ENCODE results near the gene CCM2L.

Gene CCM2L

DNA sequence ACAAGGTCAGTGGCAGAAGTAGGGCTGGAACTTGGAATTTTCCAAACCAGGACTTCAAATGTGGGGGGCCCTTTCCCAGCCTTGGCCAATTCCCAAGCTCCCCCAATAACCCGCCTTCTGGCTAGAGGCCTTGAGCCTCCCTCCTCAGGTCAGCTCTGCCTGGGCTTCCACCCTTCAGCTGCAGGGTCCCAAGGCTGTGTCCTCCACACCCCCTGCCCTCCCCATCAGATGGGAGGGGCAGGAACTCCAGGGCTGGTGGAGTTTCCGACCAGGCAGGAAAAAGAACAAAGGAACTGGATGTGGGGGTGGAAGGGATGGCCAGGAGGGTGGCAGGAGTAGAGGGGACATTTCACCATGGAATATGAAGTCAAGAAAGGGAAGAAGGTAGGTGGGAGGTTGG is at the start of gene CCM2L:
CCM2L (plus strand) TSS at position 338 of the 400 bp plus-strand sequence; CDS start at position 355, 17 bp downstream.
- DNase-seq: no peak

DNA sequence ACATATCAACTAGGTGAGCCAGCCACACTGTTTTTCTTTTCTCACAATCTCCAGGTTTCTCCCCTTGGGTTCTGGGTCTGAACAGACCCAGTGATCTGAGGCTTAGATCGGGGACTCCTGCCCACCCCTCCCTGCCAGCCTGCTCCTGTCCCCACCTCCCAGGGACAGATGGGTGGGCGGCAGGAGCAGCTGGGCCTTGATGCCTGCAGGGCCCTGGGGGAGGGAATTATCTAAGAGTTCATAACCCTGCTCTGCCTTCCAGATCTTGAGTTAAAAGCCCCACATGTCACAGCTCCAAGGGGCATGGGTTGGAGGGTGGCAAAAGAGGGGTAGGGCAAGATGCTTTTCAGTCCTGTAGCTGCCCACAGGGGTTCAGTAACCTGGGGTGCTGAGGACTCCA is 47.5 kb upstream of the CCM2L start:
- no peak for DNase-seq

DNA sequence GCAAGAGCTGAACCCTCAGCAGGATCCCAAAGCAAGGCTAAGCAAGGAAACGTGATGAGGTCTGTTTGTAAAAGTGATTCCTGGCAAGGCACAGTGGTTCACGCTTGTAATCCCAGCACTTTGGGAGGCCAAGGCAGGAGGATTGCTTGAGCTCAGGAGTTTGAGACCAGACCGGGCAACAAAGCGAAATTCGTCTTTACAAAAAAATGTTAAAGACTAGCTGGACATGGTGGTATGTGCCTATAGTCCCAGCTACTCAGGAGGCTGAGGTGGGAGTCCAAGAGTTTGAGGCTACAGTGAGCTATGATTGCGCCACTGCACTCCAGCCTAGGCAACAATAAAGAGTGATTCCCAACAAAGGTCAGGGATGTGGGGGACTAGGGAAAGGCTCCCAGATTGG is 46.3 kb upstream of the CCM2L start:
- DNase-seq: no peak

DNA sequence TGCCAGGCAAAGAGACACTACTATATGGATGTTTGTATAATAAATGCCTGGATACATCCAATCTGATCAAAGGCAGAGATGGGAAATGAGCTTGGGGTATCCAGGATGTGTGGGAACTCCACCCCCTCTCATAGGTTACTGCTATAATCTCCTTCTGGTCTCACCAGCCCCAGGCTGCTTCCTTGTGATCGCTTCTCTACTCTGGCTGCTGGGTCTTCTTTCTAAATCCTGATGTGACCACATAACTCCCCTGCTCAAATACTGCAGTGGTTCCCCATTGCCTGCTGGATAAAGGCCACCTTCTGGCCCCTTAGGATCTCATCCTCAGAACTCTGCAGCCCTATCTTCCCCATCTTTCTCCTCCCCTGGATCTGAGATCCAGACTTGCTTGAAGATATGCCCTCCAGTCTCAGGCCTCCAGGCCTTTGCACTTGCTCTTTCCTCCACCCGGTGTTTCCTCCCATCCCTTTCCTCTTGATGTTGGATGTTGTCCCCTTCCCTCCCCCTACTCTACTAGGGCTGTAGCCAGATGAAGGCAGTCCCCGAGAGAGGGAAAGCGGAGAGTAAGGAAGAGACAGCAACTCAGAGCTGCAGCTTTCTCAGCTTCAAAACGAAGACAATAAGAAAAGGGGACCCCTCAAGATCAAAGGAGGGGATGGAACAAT is 43.1 kb upstream of the CCM2L start:
- no peak for DNase-seq

DNA sequence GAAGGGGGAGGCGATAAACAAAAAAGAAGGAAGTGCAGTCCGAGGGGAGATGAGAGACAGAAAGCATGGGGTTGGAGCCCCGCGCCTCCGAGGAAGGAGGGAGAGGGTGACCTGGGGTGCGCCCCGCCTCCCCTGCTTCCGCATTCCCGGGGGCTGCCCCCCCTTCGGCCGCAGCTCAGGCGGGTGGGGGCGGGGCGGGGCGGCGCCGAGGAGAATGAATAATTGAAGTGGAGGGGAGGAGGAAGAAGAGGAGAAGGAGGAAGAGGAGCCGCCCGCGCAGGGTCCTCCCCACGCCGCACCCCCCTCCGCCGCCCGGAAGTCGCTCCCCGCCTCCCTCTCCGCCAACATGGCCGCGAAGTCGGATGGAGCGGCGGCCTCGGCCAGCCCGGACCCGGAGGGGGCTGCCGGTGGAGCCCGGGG is 42.4 kb upstream of the CCM2L start, which contains the start of gene XKR7:
XKR7 (plus strand) TSS at position 322 of the 420 bp plus-strand sequence; CDS start at position 347, 25 bp downstream.
- no peak for DNase-seq

DNA sequence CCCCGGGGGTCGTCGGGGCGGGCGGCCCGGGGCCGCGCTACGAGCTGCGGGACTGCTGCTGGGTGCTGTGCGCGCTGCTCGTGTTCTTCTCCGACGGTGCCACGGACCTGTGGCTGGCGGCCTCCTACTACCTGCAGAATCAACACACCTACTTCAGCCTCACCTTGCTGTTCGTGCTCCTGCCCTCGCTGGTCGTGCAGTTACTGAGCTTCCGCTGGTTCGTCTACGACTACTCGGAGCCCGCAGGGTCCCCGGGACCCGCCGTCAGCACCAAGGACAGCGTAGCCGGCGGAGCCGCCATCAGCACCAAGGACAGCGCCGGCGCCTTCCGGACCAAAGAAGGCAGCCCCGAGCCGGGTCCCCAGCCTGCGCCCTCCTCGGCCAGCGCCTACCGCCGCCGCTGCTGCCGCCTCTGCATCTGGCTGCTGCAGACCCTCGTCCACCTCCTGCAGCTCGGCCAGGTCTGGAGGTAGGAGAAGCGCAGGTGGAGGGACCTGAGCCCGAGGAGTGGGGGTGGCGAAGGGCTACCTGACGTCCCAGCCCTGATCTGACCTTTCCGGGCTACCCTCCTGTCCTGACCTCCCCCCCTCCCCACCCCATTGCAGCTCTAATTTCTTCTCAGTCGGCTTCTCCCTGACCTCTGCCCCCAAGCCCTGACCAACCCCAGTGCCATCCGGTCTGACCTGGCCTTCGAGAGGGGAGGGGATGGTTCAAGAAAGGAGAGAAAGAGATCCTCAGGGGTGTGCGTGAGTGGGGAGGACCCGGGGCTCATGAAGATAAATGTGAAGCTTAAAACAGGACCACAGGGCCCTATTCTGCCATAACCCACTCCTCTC is 41.7 kb upstream of the CCM2L start:
- peak; percentile 38 for DNase-seq

DNA sequence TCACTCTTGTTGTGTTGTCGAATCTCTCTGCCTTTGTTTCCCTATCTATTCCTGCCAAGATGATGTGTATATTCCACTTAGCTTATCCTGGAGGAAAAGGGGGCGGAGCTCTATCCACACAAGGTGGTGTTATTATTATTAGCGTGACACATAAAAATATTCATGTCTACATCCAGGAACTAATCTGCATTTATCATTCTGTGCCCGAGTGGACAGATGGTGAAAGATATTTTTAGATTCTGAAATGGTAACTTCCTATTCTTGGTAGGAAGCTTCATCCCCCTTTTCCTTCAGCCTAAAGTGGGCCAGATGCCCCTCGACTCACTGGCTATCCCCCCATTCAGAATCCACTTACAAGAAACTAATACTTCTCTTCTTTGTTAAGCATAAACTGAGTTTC is 40.2 kb upstream of the CCM2L start:
- no peak for DNase-seq

DNA sequence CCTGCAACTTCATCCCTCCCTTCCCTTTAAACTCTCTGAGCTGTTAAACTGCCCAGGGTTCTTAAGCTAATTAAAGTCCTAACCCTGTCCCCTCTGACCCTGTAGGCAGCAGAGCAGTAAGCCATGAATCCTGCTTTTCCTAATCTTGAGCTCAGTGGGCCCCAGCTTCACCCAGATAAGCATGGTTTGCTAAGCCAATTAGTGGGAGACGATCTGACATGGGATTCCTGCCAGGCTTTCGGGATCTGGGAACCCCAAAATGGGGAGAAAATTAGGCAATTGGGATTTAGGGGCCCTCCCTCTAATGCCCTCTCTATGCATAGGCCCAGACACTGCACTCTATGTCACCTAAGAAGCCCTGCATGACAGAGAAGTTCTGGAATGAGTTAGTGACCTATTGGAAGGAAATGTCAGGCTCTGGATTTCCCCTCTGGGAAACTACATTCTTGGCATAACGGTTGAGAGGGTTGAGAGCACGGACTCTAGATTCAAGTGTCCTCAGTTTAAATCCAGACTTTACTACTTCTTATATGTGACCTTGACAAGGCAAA is 37.7 kb upstream of the CCM2L start:
- DNase-seq: peak; percentile 17

DNA sequence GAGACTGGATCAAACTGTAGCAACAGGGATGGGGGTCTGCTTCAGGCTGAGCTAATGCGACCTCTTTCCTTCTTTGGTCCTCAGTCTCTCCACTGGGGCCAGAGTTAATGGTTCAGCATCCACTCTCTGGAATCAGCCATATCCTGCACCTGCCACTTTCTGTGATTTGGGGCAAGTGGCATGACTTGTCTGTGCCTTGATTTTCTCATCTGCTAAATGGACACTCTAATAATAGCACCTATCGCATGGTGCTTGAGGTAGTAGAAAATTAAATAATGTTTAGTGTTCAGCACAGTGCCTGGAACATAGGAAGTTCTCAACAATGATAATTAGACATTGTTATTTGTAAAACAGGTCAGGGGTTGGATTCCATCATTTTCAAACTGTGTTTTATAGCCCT is 35.9 kb upstream of the CCM2L start:
- no peak for DNase-seq

DNA sequence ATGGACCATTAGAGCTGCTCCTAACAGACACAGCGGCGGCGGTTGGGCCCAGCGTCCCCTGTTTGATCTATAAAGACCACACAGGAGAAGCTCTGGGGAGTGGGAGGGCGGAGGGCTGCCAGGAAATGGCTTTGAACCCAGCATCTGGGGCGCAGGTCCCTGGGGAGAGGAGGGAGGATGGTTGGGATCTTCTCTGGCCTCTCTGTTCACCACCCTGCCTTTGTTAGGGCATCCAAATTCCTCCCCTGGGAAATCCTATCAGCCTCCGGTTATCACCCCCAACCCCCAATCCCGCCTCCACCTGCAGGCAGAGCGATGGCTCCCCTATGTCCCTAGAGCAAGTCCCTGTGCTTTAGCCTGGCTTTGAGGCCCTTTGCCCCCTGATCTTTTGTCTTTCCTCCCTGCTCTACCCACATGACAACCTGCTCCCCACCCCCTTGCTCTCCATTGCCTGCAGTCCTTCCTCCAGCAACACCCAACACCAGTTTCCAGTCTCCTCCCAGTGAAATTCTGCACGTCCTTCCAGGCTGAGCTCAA is 35.2 kb upstream of the CCM2L start:
- DNase-seq: no peak

DNA sequence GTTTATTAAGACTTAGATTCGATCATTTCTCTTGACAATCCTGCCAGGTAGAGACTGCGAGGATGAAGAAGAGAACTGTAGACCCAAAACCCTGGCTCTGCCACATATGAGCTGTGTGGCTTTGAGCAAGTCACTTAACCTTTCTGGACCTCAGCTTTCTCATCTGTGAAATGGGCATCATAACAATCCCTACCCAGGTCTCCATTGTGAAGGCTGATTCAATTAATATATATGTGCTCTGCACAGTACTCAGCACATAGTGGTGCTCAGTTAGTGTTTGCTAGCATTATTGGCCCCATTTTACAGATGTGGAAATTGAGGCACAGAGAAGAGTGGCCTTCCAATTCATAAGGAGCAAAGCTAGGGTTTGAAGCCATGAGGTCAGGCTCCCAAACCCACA is 34.4 kb upstream of the CCM2L start:
- no peak for DNase-seq

DNA sequence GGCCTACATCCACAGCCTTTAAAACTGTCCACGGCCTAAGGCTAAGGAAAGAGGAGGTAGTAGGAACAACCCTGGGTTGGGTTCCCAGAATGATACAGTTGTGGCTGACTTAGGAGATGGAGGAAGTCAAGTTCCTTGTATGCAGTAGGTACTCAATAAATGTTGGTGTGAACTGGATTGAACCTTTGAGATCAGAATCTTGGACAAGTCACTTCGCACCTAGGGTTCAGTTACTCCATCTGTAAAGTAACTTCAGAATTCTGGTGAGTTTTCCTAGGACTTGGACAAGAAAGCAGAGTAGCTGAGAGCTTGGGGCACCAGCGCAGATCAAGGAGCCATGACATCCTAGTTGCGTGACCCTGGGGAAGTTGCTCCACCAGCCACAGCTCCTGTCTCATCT is 33.2 kb upstream of the CCM2L start:
- DNase-seq: no peak

DNA sequence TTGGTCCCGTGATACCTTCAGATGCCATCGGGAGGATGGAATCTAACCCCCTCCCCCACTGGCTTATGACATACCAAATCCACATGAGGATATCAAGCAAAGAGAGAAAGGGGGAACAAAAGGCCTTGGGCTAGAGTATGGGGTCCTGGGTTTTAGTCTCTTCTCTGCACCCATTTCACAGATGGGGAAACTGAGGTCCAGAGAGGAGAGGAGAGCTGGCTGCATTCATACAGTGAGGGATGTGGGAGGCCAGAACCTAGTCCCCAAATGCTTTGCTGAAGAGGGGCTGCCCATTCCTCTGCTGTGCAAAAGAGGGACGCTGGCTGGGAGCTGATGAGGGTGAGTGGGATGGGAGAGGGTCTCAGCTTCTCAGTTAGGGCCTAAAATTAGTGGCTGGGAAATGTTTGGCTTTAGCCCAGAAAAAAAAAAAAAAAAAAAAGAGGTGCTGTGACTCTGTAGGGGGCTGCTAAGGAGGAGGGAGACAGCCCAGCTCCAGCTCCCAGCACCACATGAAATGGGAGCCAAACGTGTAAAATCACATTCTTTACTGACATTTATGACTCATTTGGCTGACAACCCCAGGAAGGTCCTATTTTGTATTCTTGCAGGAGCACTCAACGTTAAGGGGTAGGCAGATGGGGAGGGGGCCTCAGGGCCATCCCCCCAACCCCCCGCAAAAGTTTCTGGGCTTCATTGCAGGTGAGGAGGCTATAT is 30.4 kb upstream of the CCM2L start:
- no peak for DNase-seq

DNA sequence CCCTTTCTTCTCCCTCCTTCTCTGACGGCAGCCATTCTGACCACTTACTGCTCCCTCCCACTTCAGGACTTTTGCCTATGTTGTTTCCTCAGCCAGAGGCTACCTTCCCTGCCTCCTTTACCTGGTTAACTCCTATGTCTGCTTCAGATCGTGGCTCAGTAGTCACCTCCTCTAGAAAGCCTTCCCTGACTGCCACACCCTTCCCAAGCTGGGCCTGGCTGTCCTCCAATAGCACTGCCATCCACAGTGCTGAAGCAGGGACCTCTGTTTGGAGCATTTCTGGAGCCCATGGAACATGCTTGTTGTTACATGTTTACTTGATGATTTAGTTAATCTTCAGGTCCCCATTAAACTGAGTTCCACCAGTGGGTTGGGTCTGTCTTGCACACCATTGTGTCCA is 28.5 kb upstream of the CCM2L start:
- no peak for DNase-seq

DNA sequence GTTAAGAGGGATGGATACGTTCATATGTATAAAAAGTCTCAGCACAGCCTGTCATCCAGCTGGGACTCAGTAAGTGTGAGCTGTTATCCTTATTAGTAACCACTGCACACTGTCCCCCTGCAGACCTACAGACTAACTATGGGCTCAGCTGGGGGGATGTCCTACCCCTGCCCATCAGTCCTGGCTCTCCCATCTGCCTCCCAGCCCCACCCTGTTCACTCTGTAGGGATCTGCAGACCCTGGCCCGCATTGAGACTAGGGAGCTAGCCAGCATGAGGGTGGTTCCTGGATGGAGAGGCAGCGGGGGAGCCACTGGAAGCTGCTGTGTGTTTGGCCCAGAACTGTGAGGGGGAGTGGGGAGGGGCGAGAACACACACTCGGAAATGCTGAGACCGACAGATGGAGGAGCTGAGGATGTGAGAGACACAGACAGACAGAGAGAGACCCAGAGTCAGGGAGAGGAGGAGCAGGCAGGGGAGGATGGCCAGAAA is 25.2 kb upstream of the CCM2L start:
- no peak for DNase-seq

DNA sequence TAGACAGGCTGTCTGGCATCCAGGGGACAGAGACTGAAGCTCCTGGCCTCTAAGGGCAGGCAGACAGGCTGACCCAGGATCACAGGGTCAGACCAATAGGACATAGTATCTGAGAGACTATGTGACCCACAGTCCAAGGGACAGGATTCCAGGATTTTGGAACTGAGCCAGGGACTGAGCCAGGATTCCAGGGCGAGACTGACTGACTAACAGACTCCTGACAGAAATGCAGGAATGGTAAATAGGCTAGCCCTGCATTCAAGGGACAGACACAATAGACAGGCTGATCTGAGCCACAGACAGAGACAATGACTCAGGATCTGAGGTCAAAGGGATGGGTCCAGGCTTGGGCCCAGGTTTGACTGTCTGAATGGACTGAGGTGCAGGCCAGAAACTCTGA is 22.5 kb upstream of the CCM2L start:
- no peak for DNase-seq

DNA sequence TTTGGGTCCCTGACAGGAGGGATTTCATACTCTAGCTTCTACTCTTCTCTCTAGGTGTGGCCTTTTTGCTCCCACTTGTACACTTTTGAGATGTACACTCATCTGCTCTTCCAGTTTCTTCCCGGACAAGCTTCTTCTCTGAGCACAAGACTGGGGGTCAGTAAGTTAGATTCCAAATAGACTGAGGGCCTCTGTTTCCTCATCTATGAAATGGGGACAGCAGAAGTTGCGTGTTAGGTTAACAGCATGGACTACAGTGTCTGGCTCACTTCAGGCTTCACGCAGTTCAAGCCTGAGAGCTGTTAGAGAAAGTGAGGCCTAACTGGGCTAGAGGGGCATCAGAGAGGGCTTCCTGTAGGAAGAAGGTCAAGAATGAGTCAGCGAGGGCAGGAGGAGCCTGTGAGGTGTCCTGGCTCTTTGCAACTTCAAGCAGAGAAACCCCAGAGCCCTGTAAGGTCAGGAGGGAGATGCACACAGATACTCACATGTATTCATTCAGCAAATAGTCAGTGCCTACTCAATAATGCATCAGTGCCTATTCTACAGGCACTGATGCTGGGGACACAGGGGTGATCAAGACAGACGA is 21.7 kb upstream of the CCM2L start:
- DNase-seq: no peak

DNA sequence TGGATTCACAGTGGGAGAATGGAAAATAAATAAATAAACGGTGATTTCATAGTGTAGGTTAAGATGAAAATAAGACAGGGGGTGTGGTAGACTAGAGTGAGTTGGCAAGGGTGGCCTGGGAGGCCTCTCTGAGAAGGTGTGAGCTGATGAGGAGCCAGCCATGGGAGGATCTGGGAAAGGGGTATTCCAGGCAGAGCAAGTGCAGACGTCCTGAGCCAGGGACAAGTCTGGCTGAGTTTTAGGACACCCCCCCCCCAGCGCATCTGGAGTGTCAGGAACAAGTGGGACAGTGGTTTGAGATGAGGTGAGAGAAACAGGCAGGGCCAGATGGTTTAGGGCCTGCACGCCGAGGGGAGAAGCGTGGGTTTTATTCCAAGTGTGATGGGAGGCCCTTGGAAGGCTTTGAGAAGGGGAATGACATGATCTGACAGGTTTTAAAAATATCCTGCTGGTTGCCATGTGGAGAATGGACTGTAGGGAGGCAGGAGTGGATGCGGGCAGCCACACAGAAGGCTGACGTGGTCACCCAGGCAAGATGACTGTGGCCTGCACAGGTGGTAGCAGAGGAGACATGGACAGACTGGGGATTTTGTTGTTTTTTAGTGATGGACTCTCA is 21.1 kb upstream of the CCM2L start:
- no peak for DNase-seq

DNA sequence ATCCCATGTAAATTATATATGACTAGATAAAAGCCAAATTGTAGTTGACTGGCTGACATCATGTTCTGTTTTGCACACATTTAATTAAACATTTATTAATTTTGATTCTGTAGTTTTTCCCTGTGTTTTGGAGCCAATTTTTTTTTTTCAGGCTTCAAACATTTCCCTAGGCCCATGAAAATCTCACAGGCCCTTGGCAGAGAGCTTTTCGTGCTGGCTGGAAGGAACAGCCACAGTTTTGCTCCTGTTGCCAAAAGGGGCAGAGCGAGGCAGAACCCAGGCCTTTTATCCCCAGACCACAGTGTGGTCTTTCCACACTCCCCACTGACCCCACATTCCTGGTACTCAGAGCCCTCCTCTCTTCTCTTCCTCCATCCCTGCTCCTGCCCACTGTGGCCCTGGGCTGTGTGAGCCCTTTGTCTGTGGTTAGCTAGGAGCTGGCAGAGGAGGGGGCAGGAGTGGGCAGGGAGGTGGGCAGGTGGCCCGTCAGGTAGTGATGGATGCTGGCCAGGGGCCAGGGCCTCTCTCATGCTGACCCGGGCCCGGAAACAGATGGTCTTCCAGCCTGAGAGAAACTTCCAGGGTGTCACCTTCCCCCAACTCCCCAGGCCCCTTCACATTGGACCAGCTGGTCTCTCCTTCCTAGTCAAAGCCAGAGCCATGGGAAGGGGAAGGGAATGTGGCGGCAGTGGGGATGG is 19.4 kb upstream of the CCM2L start:
- no peak for DNase-seq

DNA sequence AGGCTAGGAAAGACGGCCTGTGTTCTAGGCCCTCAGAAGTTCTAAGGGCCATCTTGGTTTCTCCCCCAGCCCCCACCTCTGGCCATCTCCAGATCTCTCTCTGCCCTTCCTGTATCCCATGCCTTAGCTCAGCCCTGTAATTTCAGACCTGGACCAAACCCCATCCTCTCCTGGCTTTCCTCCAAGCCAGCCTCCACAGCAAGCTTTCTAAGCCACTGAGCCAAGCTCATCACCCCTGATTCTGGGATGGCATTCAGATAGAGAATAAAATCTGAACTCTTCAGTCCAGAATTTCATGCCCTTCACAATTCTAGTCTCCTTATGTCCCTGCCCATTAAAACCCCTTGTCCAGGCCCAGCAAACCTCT is 18.9 kb upstream of the CCM2L start:
- no peak for DNase-seq

DNA sequence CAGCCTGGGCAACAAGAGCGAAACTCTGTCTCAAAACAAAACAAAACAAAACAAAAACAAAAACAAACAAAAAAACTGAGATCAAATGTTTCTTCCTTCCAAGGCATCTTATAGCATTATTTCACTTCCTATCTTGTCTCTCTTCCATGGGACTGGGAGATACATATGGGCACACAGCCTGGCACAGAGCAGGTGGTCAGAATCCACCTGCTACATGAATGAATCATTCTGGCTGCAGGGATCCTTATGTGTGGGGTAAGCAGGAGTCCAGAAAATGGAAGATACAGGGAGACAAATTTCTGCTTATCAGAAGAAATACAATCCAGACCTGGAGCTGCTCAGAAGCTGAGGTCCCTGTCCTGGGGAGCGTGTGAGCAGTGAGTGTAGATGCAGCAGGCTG is 18.2 kb upstream of the CCM2L start:
- no peak for DNase-seq

DNA sequence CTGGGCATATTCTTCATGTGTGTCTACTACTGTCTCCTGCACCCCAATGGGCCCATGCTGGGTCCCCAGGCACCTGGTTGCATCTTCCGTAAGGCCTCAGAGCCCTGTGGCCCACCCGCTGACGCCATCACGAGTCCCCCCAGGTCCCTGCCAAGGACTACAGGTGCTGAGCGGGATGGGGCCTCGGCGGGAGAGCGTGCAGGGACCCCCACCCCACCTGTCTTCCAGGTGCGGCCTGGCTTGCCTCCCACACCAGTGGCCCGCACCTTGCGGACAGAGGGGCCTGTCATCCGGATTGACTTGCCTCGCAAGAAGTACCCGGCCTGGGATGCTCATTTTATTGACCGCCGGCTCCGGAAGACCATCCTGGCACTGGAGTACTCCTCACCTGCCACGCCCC is 13.2 kb upstream of the CCM2L start:
- DNase-seq: no peak

All from amniotic stem cell (primary cell).